Chondrocyte (in vitro differentiated cells): ENCODE data around the gene MAGEA9B. TPM values are rescaled to one million over a fixed set of nuclear protein-coding genes. Genes with fewer than 3 reads are reported as not detected.

Experiments used
- DNase-seq: peaks from one replicate; pipeline ENCODE4 v3.0.0; 2021; ENCODE audit warnings: mixed read lengths, low spot score
- H3K27ac Mint-ChIP-seq: one replicate; pipeline ENCODE4 v1.8.0; 2021; ENCODE audit warnings: mild to moderate bottlenecking, moderate library complexity, mixed read lengths; ENCODE audit not compliant: unreplicated experiment
- H3K27me3 Mint-ChIP-seq: 2 replicates; pipeline ENCODE4 v1.8.0; 2021; ENCODE audit warnings: low read depth, mixed read lengths
- H3K36me3 Mint-ChIP-seq: 2 replicates; pipeline ENCODE4 v1.8.0; 2021; ENCODE audit warnings: low read depth, mixed read lengths
- H3K4me1 Mint-ChIP-seq: 2 replicates; pipeline ENCODE4 v1.8.0; 2021; ENCODE audit warnings: low read depth, mild to moderate bottlenecking, mixed read lengths
- H3K4me3 Mint-ChIP-seq: one replicate; pipeline ENCODE4 v1.8.0; 2021; ENCODE audit warnings: mild to moderate bottlenecking, moderate library complexity, mixed read lengths; ENCODE audit not compliant: unreplicated experiment
- H3K9me3 Mint-ChIP-seq: 2 replicates; pipeline ENCODE4 v1.8.0; 2021; ENCODE audit warnings: low read depth, mixed read lengths
- total RNA-seq: library from RNA; stranded (reverse); gene quantifications from 3 replicates; pipeline ENCODE4 v1.2.1, GENCODE V29; 2021
- TF ChIP-seq, protein P1 (sequence below): fragments of 200-600 bp; sonication (generic); IDR thresholded peaks from 2 replicates; pipeline ENCODE4 v1.5.0; 2021; ENCODE audit warnings: antibody characterized with exemption, mild to moderate bottlenecking, moderate library complexity

MAGEA9B gene
- total RNA-seq, 1 donor from 2014 or later, result not detected

DNA sequence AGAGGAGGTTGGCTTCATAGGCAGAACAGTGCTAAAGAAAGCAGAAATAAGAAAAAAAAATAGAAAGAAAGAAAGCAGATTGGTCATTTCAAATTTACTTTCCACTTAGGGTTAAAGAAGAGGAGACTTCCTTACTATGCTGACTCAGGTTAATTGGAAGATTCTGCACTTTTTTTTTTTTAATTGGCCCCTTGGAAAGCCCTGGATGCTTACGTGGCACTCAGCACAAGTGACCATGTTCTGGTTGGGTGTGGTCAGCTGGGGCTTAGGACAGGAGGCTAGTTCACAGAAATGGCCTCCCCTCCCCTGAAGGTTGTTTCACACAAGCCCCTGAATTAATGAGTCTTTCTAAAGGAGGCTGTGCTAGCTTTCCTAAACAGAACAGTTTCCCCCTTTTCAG, 14.5 kb downstream of the MAGEA9B start:
- H3K4me1 Mint-ChIP-seq, result peaks cover 16% of the 10 kb centered on the region
- no peak for DNase-seq
- peak overlapping the region; percentile 12 for H3K27ac Mint-ChIP-seq
- no peaks in the 10 kb centered on the region for H3K27me3 Mint-ChIP-seq
- TF ChIP-seq, protein P1, sequence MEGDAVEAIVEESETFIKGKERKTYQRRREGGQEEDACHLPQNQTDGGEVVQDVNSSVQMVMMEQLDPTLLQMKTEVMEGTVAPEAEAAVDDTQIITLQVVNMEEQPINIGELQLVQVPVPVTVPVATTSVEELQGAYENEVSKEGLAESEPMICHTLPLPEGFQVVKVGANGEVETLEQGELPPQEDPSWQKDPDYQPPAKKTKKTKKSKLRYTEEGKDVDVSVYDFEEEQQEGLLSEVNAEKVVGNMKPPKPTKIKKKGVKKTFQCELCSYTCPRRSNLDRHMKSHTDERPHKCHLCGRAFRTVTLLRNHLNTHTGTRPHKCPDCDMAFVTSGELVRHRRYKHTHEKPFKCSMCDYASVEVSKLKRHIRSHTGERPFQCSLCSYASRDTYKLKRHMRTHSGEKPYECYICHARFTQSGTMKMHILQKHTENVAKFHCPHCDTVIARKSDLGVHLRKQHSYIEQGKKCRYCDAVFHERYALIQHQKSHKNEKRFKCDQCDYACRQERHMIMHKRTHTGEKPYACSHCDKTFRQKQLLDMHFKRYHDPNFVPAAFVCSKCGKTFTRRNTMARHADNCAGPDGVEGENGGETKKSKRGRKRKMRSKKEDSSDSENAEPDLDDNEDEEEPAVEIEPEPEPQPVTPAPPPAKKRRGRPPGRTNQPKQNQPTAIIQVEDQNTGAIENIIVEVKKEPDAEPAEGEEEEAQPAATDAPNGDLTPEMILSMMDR, result no peak
- no peak overlapping the region for H3K4me3 Mint-ChIP-seq
- H3K9me3 Mint-ChIP-seq, result peaks cover 8% of the 10 kb centered on the region
- no peaks in the 10 kb centered on the region for H3K36me3 Mint-ChIP-seq

DNA sequence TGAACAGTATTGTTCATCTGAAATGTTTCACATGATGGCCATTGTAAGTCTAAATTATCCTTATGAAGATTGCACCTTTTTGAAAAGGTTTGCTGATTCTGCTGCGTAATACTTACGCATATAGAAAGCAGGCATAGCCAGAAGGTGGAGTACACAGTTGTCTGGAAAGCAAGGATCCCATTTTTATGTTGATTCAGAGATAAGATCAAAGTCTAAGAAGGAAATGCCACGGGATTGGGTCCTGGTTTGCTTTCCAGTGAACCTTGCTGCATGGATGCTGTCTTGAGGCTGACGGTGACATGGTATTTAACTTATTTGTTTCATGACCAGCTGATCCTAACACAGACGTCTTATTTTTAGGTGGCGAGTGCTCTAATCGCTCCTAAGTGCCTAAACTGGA, 15.5 kb downstream of the MAGEA9B start:
- Mint-ChIP-seq H3K27me3 (no peaks in the 10 kb centered on the region), H3K4me3 (no peak overlapping the region), H3K36me3 (no peaks in the 10 kb centered on the region), H3K27ac (no peak overlapping the region), H3K9me3 (peaks cover 8% of the 10 kb centered on the region), H3K4me1 (peaks cover 16% of the 10 kb centered on the region)
- no peak for DNase-seq
- TF ChIP-seq, protein P1, result no peak

DNA sequence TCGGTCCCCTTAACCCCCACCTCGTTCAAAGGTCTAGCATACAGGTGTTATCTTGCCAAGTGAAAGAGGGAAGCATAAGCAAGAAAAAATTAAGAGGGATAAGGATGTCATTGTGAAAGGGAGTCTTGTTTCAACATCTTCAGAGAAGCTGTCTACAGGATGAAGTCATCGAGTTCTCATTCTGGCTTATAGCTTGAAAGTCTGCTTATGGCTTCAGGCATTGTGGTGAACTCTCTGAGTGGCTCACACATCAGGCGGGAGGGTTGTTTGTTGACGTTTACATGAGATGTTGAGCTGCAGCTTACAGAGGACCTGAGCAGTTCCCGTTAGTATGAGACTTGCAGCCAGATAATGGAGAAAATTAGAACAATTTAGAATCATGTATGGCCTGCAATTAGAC, 16.6 kb downstream of the MAGEA9B start:
- Mint-ChIP-seq H3K36me3 (no peaks in the 10 kb centered on the region), H3K4me1 (peaks cover 16% of the 10 kb centered on the region), H3K4me3 (no peak overlapping the region), H3K27me3 (no peaks in the 10 kb centered on the region), H3K27ac (no peak overlapping the region), H3K9me3 (peaks cover 8% of the 10 kb centered on the region)
- DNase-seq, result no peak
- TF ChIP-seq, protein P1, result no peak

DNA sequence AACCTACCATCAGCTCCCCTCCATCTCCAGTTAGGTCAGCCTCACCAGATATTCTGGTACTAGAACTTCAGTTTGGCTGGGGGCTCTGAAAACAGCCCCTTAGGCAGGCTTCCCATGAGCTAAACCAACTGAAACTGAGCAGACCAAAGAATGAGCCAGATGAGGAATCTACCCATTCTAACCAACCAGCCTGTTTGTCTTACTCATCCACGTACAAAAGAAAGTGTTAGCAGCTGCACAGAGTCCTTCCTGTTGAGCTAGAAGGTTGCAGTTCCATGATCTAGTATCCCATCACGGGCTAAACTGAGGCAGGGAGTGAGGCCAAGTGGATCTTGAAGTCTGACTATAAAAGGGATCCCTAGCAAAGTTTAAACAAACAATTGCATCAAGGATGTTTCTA, 17.5 kb downstream of the MAGEA9B start:
- Mint-ChIP-seq H3K9me3 (peaks cover 8% of the 10 kb centered on the region), H3K27me3 (no peaks in the 10 kb centered on the region), H3K4me1 (peaks cover 16% of the 10 kb centered on the region), H3K4me3 (no peak overlapping the region), H3K27ac (no peak overlapping the region), H3K36me3 (no peaks in the 10 kb centered on the region)
- TF ChIP-seq, protein P1, result no peak
- no peak for DNase-seq

DNA sequence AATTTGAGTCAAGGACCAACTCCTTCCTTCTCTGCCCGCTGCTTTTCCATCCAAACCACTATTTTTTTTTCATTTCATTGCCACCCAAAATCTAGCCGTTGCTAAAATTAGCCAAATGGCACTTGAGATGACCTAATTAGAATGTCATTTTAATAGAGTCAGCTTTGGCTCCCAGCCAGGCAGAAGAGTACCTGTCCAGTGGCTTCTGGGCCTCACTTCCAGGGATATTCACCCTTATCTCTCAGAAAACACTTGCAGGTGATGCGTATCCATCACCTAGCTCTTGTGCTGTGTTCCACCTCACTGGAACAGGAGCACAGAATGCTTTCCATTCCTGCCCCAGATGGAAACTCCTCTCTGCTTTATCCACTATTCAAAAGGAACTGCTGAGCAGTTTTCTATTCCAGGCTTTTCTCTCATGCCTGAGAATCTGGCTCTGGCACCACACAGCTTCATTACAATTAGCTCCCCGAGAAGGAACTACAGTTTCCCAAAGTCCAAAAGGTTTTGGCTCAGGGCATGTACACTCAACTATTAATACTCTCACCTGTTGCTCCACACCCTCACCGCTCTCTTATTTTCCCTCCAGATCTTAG, 18.5 kb downstream of the MAGEA9B start:
- H3K9me3 Mint-ChIP-seq, result peaks cover 8% of the 10 kb centered on the region

More for the DNA sequence above, 18.5 kb downstream of the MAGEA9B start:
- Mint-ChIP-seq H3K4me3 (no peak overlapping the region), H3K27me3 (no peaks in the 10 kb centered on the region), H3K36me3 (no peaks in the 10 kb centered on the region), H3K4me1 (peaks cover 16% of the 10 kb centered on the region), H3K27ac (no peak overlapping the region)
- TF ChIP-seq, protein P1, result no peak
- DNase-seq, result no peak
